ENCODE data around the gene ANO3. TPM values are rescaled to one million over a fixed set of nuclear protein-coding genes. Genes with fewer than 3 reads are reported as not detected.
"Not testable (repeated sequence)": the region's sequence is repeated elsewhere in the genome, so short reads cannot be mapped to it uniquely, and the experiment has no call there.

Gene ANO3
- total RNA-seq, 3 donors from 2014 or later (not counting 1 experiment from before 2014, with no cell fraction given), result not detected

GRCh38 chr11:26286472-26287066 is 45.4 kb upstream of the ANO3 start:
- Histone ChIP-seq H3K27ac (ENCODE audit: low read length) (no peak overlapping the region), H3K9me3 (ENCODE audit: control insufficient read depth, insufficient read depth, low read length) (no peaks in the 10 kb centered on the region), H3K27me3 (ENCODE audit: control insufficient read depth, insufficient read depth, low read length) (peaks cover 2% of the 10 kb centered on the region), H3K36me3 (ENCODE audit: control insufficient read depth, insufficient read depth, low read length) (no peaks in the 10 kb centered on the region), H3K4me1 (ENCODE audit: control insufficient read depth, insufficient read depth, low read length) (peaks cover 4% of the 10 kb centered on the region), H3K4me3 (ENCODE audit: low read length) (no peak overlapping the region)
- TF ChIP-seq CTCF (IDR thresholded peaks at IDR 0.05), result no peak
- no peak overlapping the region for H3K4me3 Mint-ChIP-seq
- intact Hi-C loops (cut with micrococcal nuclease), result no loop called here
- ATAC-seq (no peak), DNase-seq (peak in 1 of 2 donors; percentile 2)
- 52% methylated on average over 4 of the region's 5 CpGs for WGBS (ENCODE audit: insufficient coverage)
- no peaks in the 10 kb centered on the region for H3K9me3 Mint-ChIP-seq
- H3K36me3 Mint-ChIP-seq, result no peaks in the 10 kb centered on the region
- H3K27ac Mint-ChIP-seq, result no peak overlapping the region
- peaks cover 0 to 8% of the 10 kb centered on the region in 2 donors for H3K4me1 Mint-ChIP-seq
- no peaks in the 10 kb centered on the region for H3K27me3 Mint-ChIP-seq (ENCODE audit: low read depth in 2 of 2)

- WGBS (ENCODE audit: insufficient coverage), result 84% methylated on average over 4 of the region's 5 CpGs
- no peak for TF ChIP-seq CTCF (IDR thresholded peaks at IDR 0.05)
- Mint-ChIP-seq H3K4me3 (no peak overlapping the region), H3K27ac (no peak overlapping the region), H3K36me3 (no peaks in the 10 kb centered on the region), H3K27me3 (ENCODE audit: low read depth in 2 of 2) (no peaks in the 10 kb centered on the region), H3K9me3 (no peaks in the 10 kb centered on the region), H3K4me1 (peaks cover 0 to 8% of the 10 kb centered on the region in 2 donors)
- no peak overlapping the region for H3K4me3 ChIP-seq (ENCODE audit: low read length)
- H3K27me3 ChIP-seq (ENCODE audit: control insufficient read depth, insufficient read depth, low read length), result peaks cover 2% of the 10 kb centered on the region
- ATAC-seq (no peak), DNase-seq (no peak)
- no peaks in the 10 kb centered on the region for H3K9me3 ChIP-seq (ENCODE audit: control insufficient read depth, insufficient read depth, low read length)
- H3K36me3 ChIP-seq (ENCODE audit: control insufficient read depth, insufficient read depth, low read length), result no peaks in the 10 kb centered on the region
- H3K27ac ChIP-seq (ENCODE audit: low read length), result no peak overlapping the region
- H3K4me1 ChIP-seq (ENCODE audit: control insufficient read depth, insufficient read depth, low read length), result peaks cover 4% of the 10 kb centered on the region
- intact Hi-C loops (cut with micrococcal nuclease), result no loop called here
Observed at GRCh38 chr11:26287067-26287518, 44.8 kb upstream of the ANO3 start.

GRCh38 chr11:26297189-26297975 is 34.5 kb upstream of the ANO3 start:
- no peaks in the 10 kb centered on the region for H3K36me3 ChIP-seq (ENCODE audit: control insufficient read depth, insufficient read depth, low read length)
- H3K4me1 ChIP-seq (ENCODE audit: control insufficient read depth, insufficient read depth, low read length), result no peaks in the 10 kb centered on the region
- no peaks in the 10 kb centered on the region for H3K4me1 Mint-ChIP-seq
- 13% methylated on average over 2 of the region's 4 CpGs for WGBS (ENCODE audit: insufficient coverage)
- no peaks in the 10 kb centered on the region for H3K36me3 Mint-ChIP-seq
- peak in 1 of 2 donors; percentile 9 for DNase-seq
- no peaks in the 10 kb centered on the region for H3K27me3 Mint-ChIP-seq (ENCODE audit: low read depth in 2 of 2)
- TF ChIP-seq CTCF (IDR thresholded peaks at IDR 0.05), result no peak
- H3K4me3 Mint-ChIP-seq, result no peak overlapping the region
- ATAC-seq, result peak in 1 of 3 donors; percentile 44
- no peak overlapping the region for H3K4me3 ChIP-seq (ENCODE audit: low read length)
- no peak overlapping the region for H3K27ac Mint-ChIP-seq
- H3K9me3 ChIP-seq (ENCODE audit: control insufficient read depth, insufficient read depth, low read length), result no peaks in the 10 kb centered on the region
- no peaks in the 10 kb centered on the region for H3K9me3 Mint-ChIP-seq
- H3K27me3 ChIP-seq (ENCODE audit: control insufficient read depth, insufficient read depth, low read length), result no peaks in the 10 kb centered on the region
- no peak overlapping the region for H3K27ac ChIP-seq (ENCODE audit: low read length)
- intact Hi-C loops (cut with micrococcal nuclease), result no loop called here

- not testable (repeated sequence) for H3K36me3 Mint-ChIP-seq; H3K27ac Mint-ChIP-seq; H3K27me3 Mint-ChIP-seq (ENCODE audit: low read depth in 2 of 2)
Observed at GRCh38 chr11:26316372-26316771, 15.6 kb upstream of the ANO3 start.

More at GRCh38 chr11:26316372-26316771, 15.6 kb upstream of the ANO3 start:
- H3K36me3 ChIP-seq (ENCODE audit: control insufficient read depth, insufficient read depth, low read length); H3K9me3 ChIP-seq (ENCODE audit: control insufficient read depth, insufficient read depth, low read length); H3K4me3 ChIP-seq (ENCODE audit: low read length); H3K4me3 Mint-ChIP-seq; H3K4me1 Mint-ChIP-seq; H3K27ac ChIP-seq (ENCODE audit: low read length); DNase-seq; intact Hi-C loops (cut with micrococcal nuclease); H3K4me1 ChIP-seq (ENCODE audit: control insufficient read depth, insufficient read depth, low read length); ATAC-seq; H3K27me3 ChIP-seq (ENCODE audit: control insufficient read depth, insufficient read depth, low read length); H3K9me3 Mint-ChIP-seq: not testable (repeated sequence)
- WGBS (ENCODE audit: insufficient coverage), result 54% methylated on average over 4 of the region's 5 CpGs

Data from natural killer cell (primary cell).